Nephron (organoid): ENCODE results near the gene KIRREL1.

Experiments
- H3K27ac Mint-ChIP-seq, 3 experiments: 2 replicates each; pipeline ENCODE4 v1.8.0; 2020; ENCODE audit warnings: mixed read lengths in 3 of 3, mild to moderate bottlenecking in 2 of 3, moderate library complexity in 1 of 3
- H3K27me3 Mint-ChIP-seq: 2 replicates; pipeline ENCODE4 v1.8.0; 2021; ENCODE audit warnings: low read depth, mild to moderate bottlenecking, moderate library complexity, mixed read lengths
- H3K36me3 Mint-ChIP-seq: 2 replicates; pipeline ENCODE4 v1.8.0; 2020; ENCODE audit warnings: low read depth, mixed read lengths
- H3K4me1 Mint-ChIP-seq: 2 replicates; pipeline ENCODE4 v1.8.0; 2020; ENCODE audit warnings: mixed read lengths
- H3K4me3 Mint-ChIP-seq, 3 experiments: 2 replicates each; pipeline ENCODE4 v1.8.0; 2020; ENCODE audit warnings: mild to moderate bottlenecking in 3 of 3, mixed read lengths in 3 of 3, moderate library complexity in 2 of 3
- H3K9me3 Mint-ChIP-seq: 2 replicates; pipeline ENCODE4 v1.8.0; 2020; ENCODE audit warnings: mixed read lengths
- CTCF ChIP-seq, 3 experiments: fragments of 200-600 bp; sonication (generic); IDR thresholded peaks; one replicate each; pipeline ENCODE4 v1.5.0; 2021; ENCODE audit warnings: antibody characterized with exemption in 3 of 3; ENCODE audit not compliant: unreplicated experiment in 3 of 3

KIRREL1 gene

GRCh38 chr1:158037866-158038359 is 44.5 kb downstream of the KIRREL1 start:
- Mint-ChIP-seq H3K4me3 (no peak overlapping the region), H3K27me3 (no peaks in the 10 kb centered on the region), H3K36me3 (peaks cover 30% of the 10 kb centered on the region), H3K27ac (peak overlapping the region; percentile 41 to 89 (median 73)), H3K4me1 (peaks cover 43% of the 10 kb centered on the region), H3K9me3 (no peaks in the 10 kb centered on the region)
- no peak for TF ChIP-seq CTCF (IDR thresholded peaks at IDR 0.05; ENCODE audit: unreplicated experiment in 3 of 3)

GRCh38 chr1:158038793-158039192 is 45.3 kb downstream of the KIRREL1 start:
- peak overlapping the region; percentile 41 to 89 (median 73) for H3K27ac Mint-ChIP-seq
- H3K36me3 Mint-ChIP-seq: peaks cover 25% of the 10 kb centered on the region
- H3K4me1 Mint-ChIP-seq: peaks cover 43% of the 10 kb centered on the region
- no peaks in the 10 kb centered on the region for H3K9me3 Mint-ChIP-seq
- no peaks in the 10 kb centered on the region for H3K27me3 Mint-ChIP-seq
- H3K4me3 Mint-ChIP-seq: no peak overlapping the region
- no peak for TF ChIP-seq CTCF (IDR thresholded peaks at IDR 0.05; ENCODE audit: unreplicated experiment in 3 of 3)

- H3K9me3 Mint-ChIP-seq: no peaks in the 10 kb centered on the region
- no peaks in the 10 kb centered on the region for H3K27me3 Mint-ChIP-seq
These were observed 45.9 kb downstream of the KIRREL1 start for GRCh38 chr1:158039380-158039779.

GRCh38 chr1:158040323-158040722 is 46.9 kb downstream of the KIRREL1 start:
- Mint-ChIP-seq H3K36me3 (peaks cover 22% of the 10 kb centered on the region), H3K4me1 (peaks cover 49% of the 10 kb centered on the region), H3K27me3 (no peaks in the 10 kb centered on the region), H3K27ac (peak overlapping the region; percentile 11 to 89 (median 41)), H3K4me3 (no peak overlapping the region), H3K9me3 (no peaks in the 10 kb centered on the region)
- no peak for TF ChIP-seq CTCF (IDR thresholded peaks at IDR 0.05; ENCODE audit: unreplicated experiment in 3 of 3)

More at GRCh38 chr1:158039380-158039779, 45.9 kb downstream of the KIRREL1 start:
- H3K4me1 Mint-ChIP-seq: peaks cover 43% of the 10 kb centered on the region
- TF ChIP-seq CTCF (IDR thresholded peaks at IDR 0.05; ENCODE audit: unreplicated experiment in 3 of 3): no peak
- H3K27ac Mint-ChIP-seq: peak overlapping the region; percentile 41 to 89 (median 73)
- no peak overlapping the region for H3K4me3 Mint-ChIP-seq
- H3K36me3 Mint-ChIP-seq: peaks cover 22% of the 10 kb centered on the region

- no peak overlapping the region for H3K4me3 Mint-ChIP-seq
- H3K4me1 Mint-ChIP-seq: peaks cover 47% of the 10 kb centered on the region
- peaks cover 16% of the 10 kb centered on the region for H3K36me3 Mint-ChIP-seq
- H3K27me3 Mint-ChIP-seq: no peaks in the 10 kb centered on the region
- H3K27ac Mint-ChIP-seq: peak overlapping the region in 2 of 3 experiments; percentile 26 to 64
- no peaks in the 10 kb centered on the region for H3K9me3 Mint-ChIP-seq
- no peak for TF ChIP-seq CTCF (IDR thresholded peaks at IDR 0.05; ENCODE audit: unreplicated experiment in 3 of 3)
These were observed 49.8 kb downstream of the KIRREL1 start for GRCh38 chr1:158043232-158043631.

- peak overlapping the region in 1 of 3 experiments; percentile 12 for H3K4me3 Mint-ChIP-seq
- no peaks in the 10 kb centered on the region for H3K27me3 Mint-ChIP-seq
- peaks cover 14% of the 10 kb centered on the region for H3K36me3 Mint-ChIP-seq
- peak overlapping the region in 2 of 3 experiments; percentile 37 to 59 for H3K27ac Mint-ChIP-seq
- H3K4me1 Mint-ChIP-seq: peaks cover 30% of the 10 kb centered on the region
- TF ChIP-seq CTCF (IDR thresholded peaks at IDR 0.05; ENCODE audit: unreplicated experiment in 3 of 3): no peak
- no peaks in the 10 kb centered on the region for H3K9me3 Mint-ChIP-seq
These were observed 52.2 kb downstream of the KIRREL1 start for GRCh38 chr1:158045639-158046038.
